ENCODE measurements around the gene APOB.

APOB gene

GRCh38 chr2:20977520-20978180 lies 66.2 kb downstream of the APOB start:
- DNase-seq (ENCODE audit: low read depth) = no peak

GRCh38 chr2:20976527-20976926 lies 67.3 kb downstream of the APOB start:
- no peak for DNase-seq (ENCODE audit: low read depth)

- DNase-seq (ENCODE audit: low read depth) = no peak
Observed at GRCh38 chr2:20972792-20973565, 70.9 kb downstream of the APOB start.

GRCh38 chr2:20972110-20972509 lies 71.8 kb downstream of the APOB start:
- no peak for DNase-seq (ENCODE audit: low read depth)

- no peak for DNase-seq (ENCODE audit: low read depth)
Observed at GRCh38 chr2:20970068-20970467, 73.8 kb downstream of the APOB start.

- DNase-seq (ENCODE audit: low read depth) = no peak
Observed at GRCh38 chr2:20966061-20966595, 77.7 kb downstream of the APOB start.

- DNase-seq (ENCODE audit: low read depth) = no peak
Observed at GRCh38 chr2:20965221-20965620, 78.7 kb downstream of the APOB start.

GRCh38 chr2:20963867-20964266 lies 80.0 kb downstream of the APOB start:
- DNase-seq (ENCODE audit: low read depth) = no peak

GRCh38 chr2:20962939-20963557 lies 80.8 kb downstream of the APOB start:
- DNase-seq (ENCODE audit: low read depth) = peak; percentile 42

GRCh38 chr2:20961858-20962257 lies 82.0 kb downstream of the APOB start:
- DNase-seq (ENCODE audit: low read depth) = no peak

- no peak for DNase-seq (ENCODE audit: low read depth)
Observed at GRCh38 chr2:20960003-20960402, 83.9 kb downstream of the APOB start.

- DNase-seq (ENCODE audit: low read depth) = no peak
Observed at GRCh38 chr2:20959252-20959651, 84.6 kb downstream of the APOB start.

- no peak for DNase-seq (ENCODE audit: low read depth)
Observed at GRCh38 chr2:20957788-20958525, 85.9 kb downstream of the APOB start.

- DNase-seq (ENCODE audit: low read depth) = no peak
Observed at GRCh38 chr2:20955277-20956026, 88.4 kb downstream of the APOB start.

- DNase-seq (ENCODE audit: low read depth) = no peak
Observed at GRCh38 chr2:20953146-20953824, 90.6 kb downstream of the APOB start.
